ENCODE data around the gene MYPN.
A peak's percentile ranks its signal among the peaks of the same experiment; 100 is the strongest.
"Not testable (repeated sequence)": the region's sequence is repeated elsewhere in the genome, so short reads cannot be mapped to it uniquely, and the experiment has no call there.

The MYPN gene, protein sequence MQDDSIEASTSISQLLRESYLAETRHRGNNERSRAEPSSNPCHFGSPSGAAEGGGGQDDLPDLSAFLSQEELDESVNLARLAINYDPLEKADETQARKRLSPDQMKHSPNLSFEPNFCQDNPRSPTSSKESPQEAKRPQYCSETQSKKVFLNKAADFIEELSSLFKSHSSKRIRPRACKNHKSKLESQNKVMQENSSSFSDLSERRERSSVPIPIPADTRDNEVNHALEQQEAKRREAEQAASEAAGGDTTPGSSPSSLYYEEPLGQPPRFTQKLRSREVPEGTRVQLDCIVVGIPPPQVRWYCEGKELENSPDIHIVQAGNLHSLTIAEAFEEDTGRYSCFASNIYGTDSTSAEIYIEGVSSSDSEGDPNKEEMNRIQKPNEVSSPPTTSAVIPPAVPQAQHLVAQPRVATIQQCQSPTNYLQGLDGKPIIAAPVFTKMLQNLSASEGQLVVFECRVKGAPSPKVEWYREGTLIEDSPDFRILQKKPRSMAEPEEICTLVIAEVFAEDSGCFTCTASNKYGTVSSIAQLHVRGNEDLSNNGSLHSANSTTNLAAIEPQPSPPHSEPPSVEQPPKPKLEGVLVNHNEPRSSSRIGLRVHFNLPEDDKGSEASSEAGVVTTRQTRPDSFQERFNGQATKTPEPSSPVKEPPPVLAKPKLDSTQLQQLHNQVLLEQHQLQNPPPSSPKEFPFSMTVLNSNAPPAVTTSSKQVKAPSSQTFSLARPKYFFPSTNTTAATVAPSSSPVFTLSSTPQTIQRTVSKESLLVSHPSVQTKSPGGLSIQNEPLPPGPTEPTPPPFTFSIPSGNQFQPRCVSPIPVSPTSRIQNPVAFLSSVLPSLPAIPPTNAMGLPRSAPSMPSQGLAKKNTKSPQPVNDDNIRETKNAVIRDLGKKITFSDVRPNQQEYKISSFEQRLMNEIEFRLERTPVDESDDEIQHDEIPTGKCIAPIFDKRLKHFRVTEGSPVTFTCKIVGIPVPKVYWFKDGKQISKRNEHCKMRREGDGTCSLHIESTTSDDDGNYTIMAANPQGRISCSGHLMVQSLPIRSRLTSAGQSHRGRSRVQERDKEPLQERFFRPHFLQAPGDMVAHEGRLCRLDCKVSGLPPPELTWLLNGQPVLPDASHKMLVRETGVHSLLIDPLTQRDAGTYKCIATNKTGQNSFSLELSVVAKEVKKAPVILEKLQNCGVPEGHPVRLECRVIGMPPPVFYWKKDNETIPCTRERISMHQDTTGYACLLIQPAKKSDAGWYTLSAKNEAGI (N-terminal part only)

DNA sequence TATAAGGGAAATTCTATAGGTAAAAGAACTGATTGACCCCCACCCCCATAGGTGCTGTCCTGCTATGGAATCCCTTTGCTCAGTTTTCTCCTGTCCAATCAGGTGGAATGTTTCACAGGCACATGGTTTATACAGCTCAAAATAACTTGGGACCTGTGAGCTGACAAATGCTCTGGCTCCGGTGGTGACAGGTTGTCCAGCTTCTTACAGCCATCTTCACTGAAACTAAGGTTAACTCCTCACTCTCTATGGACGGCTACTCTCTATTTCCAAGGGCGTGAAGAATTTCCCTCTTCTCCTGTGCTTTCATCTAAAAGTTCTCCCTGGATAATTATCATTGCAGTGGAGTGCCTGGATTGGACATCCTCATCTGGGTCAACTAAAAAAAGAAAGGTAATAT lies at the start of gene MYPN:
Gene MYPN, plus strand, starts transcription at position 158 of the 400 bp plus-strand sequence. CDS start 11,951 bp downstream, outside the sequence.
- DNase-seq (ENCODE audit: low read depth in 2 of 2) = no peak

DNA sequence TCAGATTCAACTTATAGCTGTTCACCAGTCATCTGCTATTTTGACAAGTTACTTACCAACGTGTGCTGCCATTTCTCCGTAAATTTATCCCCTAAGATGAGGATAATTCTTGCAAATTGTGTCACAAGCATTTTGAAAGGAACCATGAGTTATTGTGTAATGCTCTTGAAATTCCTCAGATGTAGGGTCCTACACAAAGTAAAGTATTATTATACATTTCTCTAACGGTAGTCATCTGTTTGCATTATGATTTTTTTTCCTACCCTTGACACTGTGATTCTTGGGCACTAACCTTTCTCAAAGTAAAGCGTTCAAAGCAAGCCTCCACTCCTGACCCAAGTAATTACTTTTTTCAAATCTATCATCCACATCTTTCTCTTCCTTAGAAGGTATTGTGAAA lies 42.3 kb upstream of the MYPN start:
- DNase-seq (ENCODE audit: low read depth in 2 of 2) = no peak

DNA sequence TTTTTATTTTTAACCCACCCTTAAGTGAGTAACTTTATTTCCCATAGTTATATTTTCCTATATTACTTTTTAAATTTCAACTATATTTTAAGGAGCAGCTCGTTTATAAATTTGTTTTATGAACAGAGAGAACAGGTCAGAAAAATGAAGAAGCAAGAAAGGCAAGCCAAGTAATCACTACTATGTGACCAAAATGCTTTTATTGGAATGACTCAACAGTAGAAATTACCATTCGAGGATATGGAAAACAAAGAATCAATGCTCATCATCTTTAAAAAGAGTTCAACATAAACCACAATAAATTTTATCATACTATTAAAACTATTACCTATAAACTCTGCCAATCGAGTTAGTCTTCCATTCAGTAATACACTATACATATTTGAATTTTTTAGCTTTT lies 41.8 kb upstream of the MYPN start:
- no peak for DNase-seq (ENCODE audit: low read depth in 2 of 2)

DNA sequence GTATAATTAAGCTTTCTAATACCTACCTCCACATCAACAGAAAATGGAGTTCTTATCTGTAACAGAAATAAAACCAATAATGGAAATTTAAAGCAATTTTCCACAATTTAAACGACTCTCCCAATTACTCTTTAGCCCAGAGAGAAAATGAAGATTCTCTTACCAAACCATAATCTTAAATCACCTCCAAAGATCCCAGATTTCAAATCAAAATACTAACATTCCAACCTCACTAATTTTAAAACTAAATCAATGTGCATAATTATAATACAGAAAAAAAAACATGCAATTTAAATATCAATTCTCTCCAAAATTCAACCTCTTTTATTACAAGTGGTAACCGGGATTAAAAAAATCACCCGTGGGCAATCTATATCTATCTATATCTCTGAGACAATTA lies 35.7 kb upstream of the MYPN start:
- DNase-seq (ENCODE audit: low read depth in 2 of 2) = no peak

DNA sequence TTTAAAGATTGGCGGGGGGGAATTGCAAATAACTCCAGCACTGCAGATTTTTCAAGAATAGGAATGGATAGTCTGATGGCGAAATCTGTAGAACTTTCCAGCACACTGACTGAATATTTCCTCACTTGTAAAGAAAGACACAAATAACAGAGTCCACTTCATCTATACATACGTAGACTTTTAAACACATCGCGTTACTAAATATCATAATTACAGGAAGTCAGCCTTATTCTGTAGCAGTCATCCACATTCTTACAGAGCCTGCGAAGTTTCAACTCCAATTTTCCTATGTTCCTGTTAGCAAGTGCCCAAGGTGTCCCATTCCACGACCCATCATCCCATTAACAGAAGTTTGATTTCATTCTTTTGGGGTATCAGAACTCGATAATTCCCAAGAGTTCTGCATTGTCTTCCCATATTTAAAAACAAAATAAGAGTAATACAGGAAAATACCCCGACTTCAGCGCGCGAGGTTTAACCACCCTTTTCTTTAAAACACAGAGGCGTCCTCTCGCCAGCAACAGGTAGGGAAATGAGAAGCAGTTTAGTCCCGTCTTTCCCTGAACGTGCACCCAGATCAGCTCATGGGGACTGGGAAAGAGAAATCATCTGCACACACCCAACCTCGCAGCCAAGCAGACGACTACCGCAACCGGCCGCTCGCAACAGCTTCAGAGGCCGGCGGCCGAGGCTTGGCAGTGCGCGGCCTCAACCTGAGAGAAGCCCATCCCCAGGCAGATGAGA lies 35.1 kb upstream of the MYPN start:
- no peak for DNase-seq (ENCODE audit: low read depth in 2 of 2)

DNA sequence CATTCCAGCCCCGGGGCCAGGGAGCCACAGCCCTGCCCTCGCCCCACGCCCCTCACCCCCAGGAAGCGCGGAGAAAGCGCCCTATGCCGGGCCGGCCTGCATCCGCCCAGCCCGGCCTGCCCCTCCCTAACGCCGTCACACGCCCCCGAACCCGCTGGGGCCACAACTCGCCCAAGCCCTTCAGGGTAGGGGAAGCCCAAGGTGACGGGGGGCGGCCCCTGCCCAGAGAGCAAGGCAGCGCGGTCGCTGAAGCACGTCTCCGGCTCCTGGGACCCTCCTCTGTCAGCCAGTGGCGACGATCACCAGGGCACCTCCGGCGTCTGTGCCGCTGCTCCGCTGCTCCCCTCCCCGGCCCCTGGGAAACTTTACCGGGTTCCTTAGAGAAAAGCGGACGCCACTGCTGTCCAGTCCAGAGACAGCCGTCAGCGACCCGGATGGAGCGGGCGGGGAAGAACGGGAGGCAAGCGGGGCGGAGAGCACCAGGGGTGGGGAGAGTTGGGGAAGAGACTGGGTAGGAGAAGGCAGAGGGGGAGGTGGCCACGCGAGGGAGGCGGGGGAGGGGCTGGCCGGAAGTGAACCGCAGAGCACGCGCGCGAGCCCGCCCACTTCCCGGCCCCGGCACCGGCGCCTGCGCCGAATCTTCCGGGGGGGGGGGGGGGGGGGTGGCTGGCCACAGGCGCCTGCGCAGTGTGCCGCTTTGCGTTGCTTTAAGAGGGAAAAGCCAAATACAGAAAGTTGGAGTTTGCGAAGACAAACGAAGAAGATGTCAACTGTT lies 34.3 kb upstream of the MYPN start, which contains the start of gene HERC4:
Gene HERC4, minus strand, starts transcription at position 509 of the 775 bp plus-strand sequence. CDS start 2,175 bp downstream, outside the sequence.
- peak; percentile 82 to 84 for DNase-seq (ENCODE audit: low read depth in 2 of 2)

DNA sequence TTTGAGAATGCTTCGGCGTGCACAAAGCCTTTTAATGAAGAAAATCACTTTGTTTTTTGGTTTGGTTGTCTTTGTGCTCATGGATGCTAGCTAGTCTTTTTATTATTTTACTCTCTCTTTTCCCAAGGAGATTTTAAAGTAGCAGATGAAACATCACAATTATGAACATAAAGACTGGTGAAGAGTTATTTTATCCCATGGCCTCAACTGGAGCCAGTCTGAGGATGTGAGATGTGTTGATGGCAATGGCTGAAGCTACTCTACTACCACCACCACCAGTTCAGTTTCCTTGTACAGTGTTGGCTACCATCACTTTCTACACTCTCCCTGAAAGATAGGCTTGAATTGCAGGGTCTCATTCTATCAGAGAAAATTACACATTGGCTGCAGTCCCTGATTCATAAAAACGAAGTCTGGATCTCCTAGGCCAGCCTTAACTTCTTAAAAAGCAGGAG lies 33.7 kb upstream of the MYPN start:
- DNase-seq (ENCODE audit: low read depth in 2 of 2) = no peak

DNA sequence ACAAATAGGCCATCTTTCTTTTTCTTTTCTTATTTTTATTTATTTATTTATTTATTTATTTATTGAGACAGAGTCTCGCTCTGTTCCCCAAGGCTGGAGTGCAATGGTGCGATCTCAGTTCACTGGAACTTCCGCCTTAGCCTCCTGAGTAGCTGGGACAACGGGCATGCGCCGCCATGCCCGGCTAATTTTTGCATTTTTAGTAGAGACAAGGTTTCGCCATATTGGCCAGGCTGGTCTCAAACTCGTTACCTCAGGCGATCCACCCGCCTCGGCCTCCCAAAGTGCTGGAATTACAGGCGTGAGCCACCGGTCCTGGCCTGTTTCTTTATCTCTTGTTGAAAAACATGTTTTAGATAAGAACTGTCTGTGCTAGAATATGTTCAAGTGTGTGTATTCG lies 33.2 kb upstream of the MYPN start:
- DNase-seq (ENCODE audit: low read depth in 2 of 2) = not testable (repeated sequence)

DNA sequence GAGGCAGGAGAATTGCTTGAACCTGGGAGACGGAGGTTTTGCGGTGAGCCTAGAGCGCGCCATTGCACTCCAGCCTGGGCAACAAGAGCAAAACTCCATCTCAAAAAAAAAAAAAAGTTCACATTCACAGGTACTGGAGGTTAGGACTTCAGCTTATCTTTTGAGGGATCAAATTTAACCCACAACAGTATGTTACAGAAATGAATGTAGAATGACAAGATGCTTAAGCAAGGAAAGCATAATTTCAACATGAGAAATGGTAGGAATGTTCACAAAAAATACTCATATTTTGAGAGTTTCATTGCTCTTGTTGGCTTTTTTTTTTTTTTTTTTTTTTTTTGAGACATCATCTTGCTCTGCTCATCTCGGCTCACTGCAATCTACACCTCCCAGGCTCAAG lies 32.3 kb upstream of the MYPN start:
- DNase-seq (ENCODE audit: low read depth in 2 of 2) = no peak

DNA sequence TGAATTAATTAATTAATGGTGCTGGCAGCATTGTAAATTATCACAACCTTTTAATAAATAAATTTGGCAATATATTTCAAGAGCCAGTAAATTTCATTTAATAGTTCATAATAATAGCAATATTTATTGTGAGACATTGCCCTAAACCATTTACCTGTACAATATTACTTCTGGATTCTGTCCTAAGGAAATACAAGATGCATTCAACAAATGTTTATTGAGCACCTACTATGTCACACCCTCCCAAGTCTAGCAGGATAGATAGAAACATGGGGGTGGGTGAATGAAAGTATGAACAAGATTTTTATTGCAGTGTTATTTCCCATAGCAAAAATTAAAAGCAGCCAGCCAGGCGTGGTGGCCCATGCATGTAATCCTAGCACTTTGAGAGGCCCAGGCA lies 29.9 kb upstream of the MYPN start:
- DNase-seq (ENCODE audit: low read depth in 2 of 2) = no peak

DNA sequence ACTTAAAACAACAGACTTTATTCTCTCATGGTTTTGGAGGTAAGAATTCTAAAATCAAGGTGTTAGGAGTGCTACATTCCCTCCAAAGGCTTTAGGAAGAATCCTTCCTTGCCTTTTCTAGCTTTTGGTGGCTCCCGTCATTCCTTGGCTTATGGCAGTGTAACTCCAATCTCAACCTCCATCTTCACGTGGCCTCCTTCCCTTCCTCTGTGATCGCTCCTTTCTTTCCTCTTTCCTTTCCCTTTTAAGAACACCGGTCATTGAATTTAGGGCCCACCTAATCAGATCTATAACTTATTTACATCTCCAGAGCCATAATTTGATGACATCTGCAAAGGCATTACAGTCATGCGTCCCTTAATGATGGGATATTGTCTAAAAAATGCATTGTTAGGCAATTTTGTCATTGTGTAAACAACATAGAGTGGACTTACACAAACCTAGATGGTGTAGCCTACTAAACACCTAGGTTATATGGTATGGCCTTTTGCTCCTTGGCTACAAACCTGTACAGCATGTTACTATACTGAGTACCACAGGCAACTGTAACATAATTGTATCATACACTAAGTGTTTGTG lies 28.3 kb upstream of the MYPN start:
- no peak for DNase-seq (ENCODE audit: low read depth in 2 of 2)

DNA sequence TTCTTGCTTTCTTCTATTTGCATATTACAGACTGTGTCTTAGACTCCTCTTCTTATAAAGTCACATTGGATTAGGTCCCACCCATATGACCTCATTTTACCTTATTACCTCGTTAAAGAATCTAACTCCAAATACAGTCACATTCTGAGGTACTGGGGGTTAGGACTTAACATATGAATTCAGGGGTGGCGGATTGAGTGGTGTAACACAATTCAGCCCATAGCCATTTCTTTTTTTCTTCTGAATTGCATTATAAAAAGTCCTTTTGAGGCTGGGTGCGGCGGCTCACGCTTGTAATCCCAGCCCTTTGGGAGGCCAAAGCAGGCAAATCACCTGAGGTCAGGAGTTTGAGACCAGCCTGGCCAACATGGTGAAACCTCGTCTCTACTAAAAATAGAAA lies 27.4 kb upstream of the MYPN start:
- DNase-seq (ENCODE audit: low read depth in 2 of 2) = no peak

DNA sequence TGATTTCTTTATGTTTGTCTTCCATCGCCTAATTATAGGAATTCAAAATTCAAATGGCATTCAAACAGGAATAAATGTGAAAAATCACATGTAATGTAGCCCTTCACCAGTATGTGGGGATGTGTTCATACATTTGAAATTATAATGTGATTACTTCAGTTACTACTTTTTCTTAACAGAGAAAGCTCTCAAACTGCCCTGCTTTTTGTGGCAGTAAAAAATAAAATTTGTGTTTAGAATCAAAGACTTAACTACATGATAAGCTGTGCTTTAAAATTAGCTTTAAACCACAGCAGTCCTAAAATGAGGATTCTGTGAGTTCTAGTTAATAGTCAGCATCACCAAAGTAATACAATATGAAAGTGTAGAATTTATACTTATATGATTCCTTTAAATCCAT lies 26.4 kb upstream of the MYPN start:
- no peak for DNase-seq (ENCODE audit: low read depth in 2 of 2)

DNA sequence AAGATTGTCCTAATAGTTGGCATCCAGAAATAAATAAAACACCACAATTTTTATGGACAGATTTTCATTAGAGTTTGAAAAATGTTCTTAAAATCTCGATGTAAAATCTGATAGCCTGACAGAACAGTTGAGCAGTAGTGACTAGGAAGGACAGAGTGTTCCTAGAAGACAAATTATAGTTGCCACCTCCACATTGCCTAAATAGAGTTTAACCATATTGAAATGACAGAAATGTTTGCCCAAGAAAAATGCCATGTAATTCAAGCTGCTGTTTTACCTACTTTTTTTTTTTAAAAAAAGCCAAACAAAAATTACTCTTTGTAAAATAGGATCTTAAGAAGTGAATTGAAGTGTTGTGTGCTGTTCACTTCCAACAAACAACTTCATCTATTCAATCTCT lies 25.3 kb upstream of the MYPN start:
- DNase-seq (ENCODE audit: low read depth in 2 of 2) = no peak

DNA sequence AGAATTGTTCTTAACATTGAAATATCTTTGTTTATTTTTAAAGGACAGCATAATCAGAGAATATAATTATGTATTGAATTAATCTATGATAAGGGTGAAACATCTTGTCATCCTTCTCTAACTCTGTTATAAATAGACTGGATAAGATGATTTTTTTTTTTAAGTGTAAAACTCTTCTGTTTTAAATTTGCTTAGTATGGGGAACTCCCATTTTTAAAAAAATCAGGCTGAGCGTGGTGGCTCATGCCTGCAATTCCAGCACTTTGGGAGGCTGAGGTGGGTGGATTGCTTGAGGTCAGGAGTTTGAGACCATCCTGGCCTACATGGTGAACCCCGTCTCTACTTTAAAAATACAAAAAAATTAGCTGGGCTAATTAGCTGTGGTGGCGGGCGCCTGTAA lies 24.8 kb upstream of the MYPN start:
- DNase-seq (ENCODE audit: low read depth in 2 of 2) = no peak

DNA sequence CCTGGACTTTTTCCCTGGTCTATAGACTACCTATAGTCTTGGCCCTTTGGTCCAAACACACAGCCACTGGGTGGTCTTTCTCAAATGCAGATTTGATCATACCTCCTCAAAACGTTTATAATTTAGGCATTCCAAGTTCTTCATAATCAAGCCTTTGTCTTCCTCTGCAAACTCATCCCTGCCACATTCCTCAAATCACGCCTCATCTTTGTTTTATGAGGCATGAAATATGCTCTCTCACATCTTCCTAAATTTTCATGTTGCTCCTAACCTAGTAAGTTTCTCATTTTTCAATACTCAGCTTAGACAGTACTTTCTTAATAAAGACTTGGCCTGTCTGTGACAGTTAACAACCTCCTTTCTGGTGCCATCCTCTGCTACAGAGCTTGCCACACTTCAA lies 23.3 kb upstream of the MYPN start:
- DNase-seq (ENCODE audit: low read depth in 2 of 2) = no peak

DNA sequence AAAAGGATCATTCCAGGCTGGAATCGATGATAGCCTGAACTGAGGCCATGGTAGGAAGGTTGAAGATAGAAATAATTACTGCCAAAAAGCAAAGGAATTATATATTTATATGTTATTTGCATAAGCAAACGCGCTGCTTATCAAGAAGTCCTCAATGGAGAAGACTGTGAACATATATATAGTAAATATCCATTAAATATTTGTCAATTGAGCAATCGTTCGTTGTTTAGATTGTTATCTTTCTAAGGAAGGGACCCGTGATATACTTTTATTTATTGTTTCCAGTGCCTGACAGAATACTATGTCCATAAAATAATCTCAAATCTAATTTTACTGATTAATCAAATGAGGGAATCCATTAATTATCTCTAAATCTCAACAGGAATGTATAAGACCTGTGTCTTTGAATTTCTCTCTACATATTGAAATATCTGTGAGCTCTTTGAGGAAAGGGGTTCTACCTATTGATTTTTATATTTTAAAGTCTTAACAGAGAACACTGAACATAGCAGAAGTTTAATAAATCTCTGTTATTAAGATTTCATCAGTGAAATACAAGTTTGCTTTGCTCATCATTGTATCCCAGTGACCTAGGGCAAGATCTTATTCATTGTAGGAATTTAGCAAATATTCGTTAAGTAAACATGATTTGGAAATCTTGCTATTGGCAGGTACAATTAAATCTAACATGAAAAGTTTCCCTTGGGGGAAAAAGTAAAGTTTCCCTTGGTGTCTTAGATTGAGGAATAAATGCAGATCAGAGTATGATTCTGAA lies 22.2 kb upstream of the MYPN start:
- DNase-seq (ENCODE audit: low read depth in 2 of 2) = no peak

DNA sequence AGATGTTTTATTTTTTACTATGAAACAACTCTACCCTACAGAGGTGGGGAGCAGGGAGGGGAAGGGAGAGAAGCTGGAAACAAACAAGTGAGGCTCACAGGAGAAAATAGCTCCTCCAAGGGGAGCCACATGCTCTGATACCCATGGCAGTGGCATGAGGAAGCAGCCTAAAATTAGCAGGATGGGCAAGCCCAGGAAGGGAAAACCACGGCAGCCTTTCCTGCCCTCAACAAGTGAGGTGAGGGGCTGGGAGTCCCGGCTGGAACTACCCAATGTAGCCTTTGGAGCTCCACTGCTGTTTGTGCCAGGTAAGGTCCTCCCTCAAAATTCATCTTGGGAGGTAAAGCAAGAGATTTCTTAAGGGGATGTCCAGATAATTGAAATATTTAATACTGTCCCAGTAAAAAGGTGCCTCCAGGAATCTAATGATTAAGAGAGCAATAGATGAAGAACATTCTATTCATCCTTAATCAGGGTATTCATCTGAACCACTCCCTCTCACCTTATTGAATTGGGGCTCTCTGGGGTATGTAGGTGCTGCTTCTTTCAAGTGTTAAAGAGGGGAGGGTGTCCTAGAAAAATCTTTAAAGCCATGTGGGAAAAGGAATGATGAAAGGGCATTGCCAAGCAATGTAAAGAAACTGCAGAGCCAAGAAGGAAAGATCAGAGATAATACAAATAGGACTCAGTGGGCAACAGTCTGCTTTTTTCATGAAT lies 21.4 kb upstream of the MYPN start:
- no peak for DNase-seq (ENCODE audit: low read depth in 2 of 2)

DNA sequence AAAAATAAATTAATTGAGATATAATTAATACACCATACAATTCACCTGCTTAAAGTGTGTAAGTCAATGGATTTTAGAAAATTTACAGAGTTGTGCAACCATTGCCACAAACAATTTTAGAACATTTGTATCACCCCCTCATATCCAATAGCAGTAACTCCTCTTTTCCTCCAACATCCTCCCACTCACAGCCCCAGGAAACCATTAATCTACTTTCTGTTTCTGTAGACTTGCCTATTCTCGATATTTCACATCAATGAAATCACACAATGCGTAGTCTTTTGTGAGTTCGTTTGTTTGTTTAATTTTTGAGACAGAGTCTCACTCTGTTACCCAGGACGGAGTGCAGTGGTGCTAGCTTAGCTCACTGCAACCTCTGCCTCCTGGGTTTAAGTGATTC lies 20.5 kb upstream of the MYPN start:
- no peak for DNase-seq (ENCODE audit: low read depth in 2 of 2)

Measured in stimulated activated CD8-positive, alpha-beta memory T cell treated with anti-CD3 and anti-CD28 coated beads, Interleukin-2, amount 100 ng/mL, for 48 hours (primary cell).